ENCODE measurements around the gene TLE5.

DNA sequence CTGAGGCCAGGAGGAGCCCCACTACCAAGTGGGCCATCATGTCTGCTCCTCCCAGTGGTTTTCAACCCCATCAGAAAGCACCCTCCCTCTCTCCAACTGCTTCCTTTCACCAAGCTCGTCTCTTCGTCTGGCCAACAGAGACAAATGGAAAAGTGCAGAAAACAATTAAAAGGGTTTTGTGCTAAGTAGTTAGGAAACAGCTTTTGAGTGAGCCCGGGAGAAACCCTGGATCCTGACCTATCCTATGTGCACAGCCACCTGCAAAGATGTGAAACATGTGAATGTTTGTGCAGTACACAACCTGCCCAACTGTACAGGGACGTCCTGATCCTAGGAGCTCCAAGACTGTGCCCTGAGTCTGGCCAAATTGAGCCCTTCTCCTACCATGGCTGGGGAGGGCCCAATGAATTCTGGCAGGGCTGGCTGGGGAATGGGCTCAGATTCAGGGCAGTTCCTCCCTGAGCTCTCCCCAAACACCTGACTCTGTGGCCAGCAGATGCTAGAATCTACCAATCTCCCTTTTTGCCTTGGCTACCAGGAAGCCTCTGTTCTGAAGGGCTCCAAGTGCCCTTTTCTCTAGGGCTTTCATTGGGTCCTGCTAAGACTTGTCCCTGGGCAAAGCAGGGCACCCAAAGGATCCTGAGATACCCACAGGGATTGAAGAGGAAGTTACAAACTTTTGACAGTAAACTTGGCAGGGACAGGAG, 7.9 kb downstream of the TLE5 start:
- TF ChIP-seq POLR2A (IDR thresholded peaks at IDR 0.05; ENCODE audit: low read length) = no peak
- no peak for TF ChIP-seq GATA1 (IDR thresholded peaks at IDR 0.05; ENCODE audit: low read depth, low read length)
